C1 segment of cervical spinal cord (tissue), 14 donors: ENCODE results near the gene CDH8.

ENCODE experiments used
- DNase-seq, 14 donors: peaks; one replicate each; lab custom pipeline; 2025; lab: John Stamatoyannopoulos, UW

Gene CDH8

GRCh38 chr16:61644736-61645135, 391.5 kb downstream of the CDH8 start:
- no peak for DNase-seq

- DNase-seq: no peak
Observed at GRCh38 chr16:61617219-61617783, 418.9 kb downstream of the CDH8 start.

- DNase-seq: no peak
Observed at GRCh38 chr16:61616088-61616487, 420.1 kb downstream of the CDH8 start.

- DNase-seq: no peak
Observed at GRCh38 chr16:61611847-61612491, 424.3 kb downstream of the CDH8 start.

GRCh38 chr16:61606581-61606980, 429.7 kb downstream of the CDH8 start:
- no peak for DNase-seq
